HEK293T (cell line): Measurements from ENCODE around the gene CHST15.

Experiments used
- ARNT ChIP-seq: fragments of 450-650 bp; IDR thresholded peaks from 2 replicates; pipeline ENCODE4 v1.6.1; 2017; ENCODE audit warnings: mild to moderate bottlenecking
- BHLHE40 ChIP-seq: fragments of 450-650 bp; IDR thresholded peaks from 2 replicates; pipeline ENCODE4 v1.6.1; 2016; ENCODE audit warnings: mild to moderate bottlenecking, moderate library complexity, borderline replicate concordance
- ELF4 ChIP-seq: fragments of 450-650 bp; IDR thresholded peaks from 2 replicates; pipeline ENCODE4 v1.6.1; 2017; ENCODE audit warnings: antibody characterized with exemption
- FOXK2 ChIP-seq: fragments of 450-650 bp; IDR thresholded peaks from 2 replicates; pipeline ENCODE4 v1.6.1; 2016; ENCODE audit warnings: mild to moderate bottlenecking
- FOXM1 ChIP-seq: fragments of 450-650 bp; IDR thresholded peaks from 2 replicates; pipeline ENCODE4 v1.6.1; 2017; ENCODE audit warnings: mild to moderate bottlenecking, borderline replicate concordance
- L3MBTL2 ChIP-seq: fragments of 450-650 bp; conservative IDR thresholded peaks from 2 replicates; pipeline ENCODE4 v1.6.1; 2016; ENCODE audit warnings: mild to moderate bottlenecking
- NFRKB ChIP-seq: fragments of 450-650 bp; IDR thresholded peaks from 2 replicates; pipeline ENCODE4 v1.6.1; 2016; ENCODE audit warnings: mild to moderate bottlenecking, moderate library complexity
- SP1 ChIP-seq: fragments of 450-650 bp; IDR thresholded peaks from 2 replicates; pipeline ENCODE4 v1.6.1; 2017
- SUZ12 ChIP-seq: fragments of 450-650 bp; IDR thresholded peaks from 2 replicates; pipeline ENCODE4 v1.6.1; 2016; ENCODE audit warnings: mild to moderate bottlenecking
- TARDBP ChIP-seq: fragments of 450-650 bp; IDR thresholded peaks from 2 replicates; pipeline ENCODE4 v1.6.1; 2016
- TF ChIP-seq, protein P1 (sequence below): fragments of 450-650 bp; IDR thresholded peaks from 2 replicates; pipeline ENCODE4 v1.6.1; 2016

DNA sequence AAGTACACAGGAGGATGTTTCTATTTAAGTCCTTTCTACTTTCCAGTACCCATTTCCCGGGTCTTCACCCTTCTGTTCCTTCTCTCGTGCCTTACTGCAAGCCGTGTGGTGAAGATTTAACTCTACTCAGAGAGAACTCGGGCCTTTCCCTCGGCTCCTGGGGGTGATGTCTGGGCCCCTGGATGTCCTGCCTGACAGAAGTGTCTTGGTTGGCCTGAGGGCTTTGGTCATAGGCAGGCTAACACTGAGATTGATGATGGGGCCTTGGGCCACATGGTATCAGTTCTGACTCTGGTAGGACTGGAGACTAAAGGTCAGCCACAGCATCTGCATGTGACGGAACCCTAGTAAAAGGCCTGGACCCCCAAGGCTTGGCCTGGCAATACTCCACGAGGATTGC lies 80.4 kb downstream of the CHST15 start:
- TF ChIP-seq FOXK2 = no peak
- no peak for TF ChIP-seq ELF4
- TF ChIP-seq, protein P1, sequence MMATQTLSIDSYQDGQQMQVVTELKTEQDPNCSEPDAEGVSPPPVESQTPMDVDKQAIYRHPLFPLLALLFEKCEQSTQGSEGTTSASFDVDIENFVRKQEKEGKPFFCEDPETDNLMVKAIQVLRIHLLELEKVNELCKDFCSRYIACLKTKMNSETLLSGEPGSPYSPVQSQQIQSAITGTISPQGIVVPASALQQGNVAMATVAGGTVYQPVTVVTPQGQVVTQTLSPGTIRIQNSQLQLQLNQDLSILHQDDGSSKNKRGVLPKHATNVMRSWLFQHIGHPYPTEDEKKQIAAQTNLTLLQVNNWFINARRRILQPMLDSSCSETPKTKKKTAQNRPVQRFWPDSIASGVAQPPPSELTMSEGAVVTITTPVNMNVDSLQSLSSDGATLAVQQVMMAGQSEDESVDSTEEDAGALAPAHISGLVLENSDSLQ = no peak
- TF ChIP-seq NFRKB = no peak
- TF ChIP-seq SP1 = no peak
- TF ChIP-seq TARDBP = no peak
- no peak for TF ChIP-seq ARNT
- no peak for TF ChIP-seq SUZ12
- no peak for TF ChIP-seq BHLHE40
- TF ChIP-seq L3MBTL2 = no peak
- TF ChIP-seq FOXM1 = no peak
